Stomach (tissue), 4 donors: ENCODE results near the gene RYR1.

Experiments used
- EP300 ChIP-seq: sonication (generic); formaldehyde crosslinking; IDR thresholded peaks from one replicate; pipeline ENCODE4 v1.6.1; 2017; ENCODE audit warnings: antibody characterized with exemption
- POLR2A ChIP-seq, 4 donors: fragments of 450-650 bp; IDR thresholded peaks; one replicate each; pipeline ENCODE4 v1.6.1; 2016; ENCODE audit warnings: antibody characterized with exemption in 4 of 4, control low read depth in 2 of 4, mild to moderate bottlenecking in 1 of 4, moderate library complexity in 1 of 4
- POLR2AphosphoS5 ChIP-seq, 3 donors: sonication (generic); formaldehyde crosslinking; IDR thresholded peaks; one replicate each; pipeline ENCODE4 v1.6.1; 2016; ENCODE audit warnings: antibody characterized with exemption in 3 of 3
- TF ChIP-seq, protein P1 (sequence below), 7 experiments: fragments of 450-650 bp in 4 of 7; fragments of 200-600 bp in 3 of 7; sonication (generic) in 3 of 7; IDR thresholded peaks; one replicate each; pipeline ENCODE4 v1.5.1; 2016 to 2019; ENCODE audit warnings: antibody characterized with exemption in 7 of 7, control low read depth in 2 of 7, mild to moderate bottlenecking in 1 of 7

DNA sequence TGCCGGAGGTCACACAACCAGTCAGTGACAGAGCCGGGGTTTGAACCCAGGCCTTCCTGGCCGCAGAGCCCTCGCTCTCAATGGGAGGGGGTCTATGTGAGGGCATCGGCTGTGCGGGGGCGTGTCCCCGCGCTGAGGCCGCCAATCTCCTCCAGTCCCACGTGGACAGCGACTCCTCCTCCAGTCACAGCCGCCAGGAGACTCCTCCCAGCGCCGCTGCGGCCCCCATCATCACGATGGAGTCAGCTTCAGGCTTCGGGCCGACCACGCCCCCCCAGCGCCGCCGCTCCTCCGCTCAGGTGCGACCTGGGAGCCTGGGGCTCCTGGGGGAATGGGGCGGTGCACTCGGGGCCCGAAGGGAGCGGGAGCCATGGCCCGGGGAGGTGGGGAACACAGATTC, 39.0 kb upstream of the RYR1 start:
- TF ChIP-seq, protein P1, sequence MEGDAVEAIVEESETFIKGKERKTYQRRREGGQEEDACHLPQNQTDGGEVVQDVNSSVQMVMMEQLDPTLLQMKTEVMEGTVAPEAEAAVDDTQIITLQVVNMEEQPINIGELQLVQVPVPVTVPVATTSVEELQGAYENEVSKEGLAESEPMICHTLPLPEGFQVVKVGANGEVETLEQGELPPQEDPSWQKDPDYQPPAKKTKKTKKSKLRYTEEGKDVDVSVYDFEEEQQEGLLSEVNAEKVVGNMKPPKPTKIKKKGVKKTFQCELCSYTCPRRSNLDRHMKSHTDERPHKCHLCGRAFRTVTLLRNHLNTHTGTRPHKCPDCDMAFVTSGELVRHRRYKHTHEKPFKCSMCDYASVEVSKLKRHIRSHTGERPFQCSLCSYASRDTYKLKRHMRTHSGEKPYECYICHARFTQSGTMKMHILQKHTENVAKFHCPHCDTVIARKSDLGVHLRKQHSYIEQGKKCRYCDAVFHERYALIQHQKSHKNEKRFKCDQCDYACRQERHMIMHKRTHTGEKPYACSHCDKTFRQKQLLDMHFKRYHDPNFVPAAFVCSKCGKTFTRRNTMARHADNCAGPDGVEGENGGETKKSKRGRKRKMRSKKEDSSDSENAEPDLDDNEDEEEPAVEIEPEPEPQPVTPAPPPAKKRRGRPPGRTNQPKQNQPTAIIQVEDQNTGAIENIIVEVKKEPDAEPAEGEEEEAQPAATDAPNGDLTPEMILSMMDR (IDR thresholded peaks at IDR 0.05) = no peak
- TF ChIP-seq EP300 = no peak
- TF ChIP-seq POLR2A (IDR thresholded peaks at IDR 0.05) = no peak
- no peak for TF ChIP-seq POLR2AphosphoS5 (IDR thresholded peaks at IDR 0.05)
